Suppressor macrophage (primary cell): ENCODE results near the gene PIK3R4.
A peak's percentile ranks its signal among the peaks of the same experiment; 100 is the strongest.

Experiments used
- DNase-seq, 4 experiments: peaks; one replicate each; pipeline ENCODE4 v3.0.0-alpha.2; 2020 to 2022
- total RNA-seq, 17 experiments: gene quantifications; one replicate each; lab custom pipeline; 2026; ENCODE audit warnings: mixed read lengths in 6 of 17, inconsistent platforms in 3 of 17; lab: John Stamatoyannopoulos, UW

PIK3R4 gene
- total RNA-seq: 15.8 to 61.0 (median 47.6) reads per million in 17 experiments

DNA sequence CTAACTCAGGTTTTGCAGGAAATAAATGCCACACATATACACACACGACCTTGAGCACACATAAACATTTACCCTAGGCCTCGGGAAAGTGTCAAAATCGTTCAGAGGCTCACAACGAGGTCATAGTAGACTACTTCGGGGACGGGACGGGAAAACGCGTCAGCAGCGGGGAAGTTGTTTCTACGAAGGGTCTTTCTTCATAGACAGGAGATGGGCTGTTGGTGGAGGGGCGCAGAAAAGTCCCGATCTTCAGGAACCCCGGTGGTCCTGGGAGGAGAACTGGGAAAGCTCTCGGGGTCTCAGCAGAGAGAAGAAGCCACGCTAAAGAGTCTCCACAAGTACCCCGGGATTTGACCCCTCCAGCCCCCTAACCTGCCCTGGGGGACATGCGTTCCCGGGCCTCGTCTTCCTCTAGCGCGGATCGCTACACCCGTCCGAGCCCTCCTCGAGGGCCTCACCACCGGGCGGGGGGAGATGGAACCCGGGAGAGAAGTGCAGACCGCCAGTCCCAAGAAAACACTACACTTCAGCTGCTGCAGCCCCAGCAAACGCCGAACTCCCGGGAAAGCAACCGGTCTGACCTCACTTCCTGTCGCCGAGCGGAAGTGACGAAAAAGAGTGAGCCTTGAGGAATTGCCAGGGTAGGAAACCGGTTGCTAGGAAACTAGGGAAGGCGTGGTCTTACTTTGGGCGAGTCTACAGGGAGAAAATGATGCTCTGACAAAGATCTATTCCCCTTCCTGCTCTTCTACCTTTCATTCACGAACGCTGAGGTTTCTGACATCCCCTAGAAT is at the start of gene PIK3R4:
Gene PIK3R4, minus strand, starts transcription at position 584 of the 794 bp plus-strand sequence. CDS start 1,611 bp downstream, outside the sequence.
- peak; percentile 96 to 99 (median 97) for DNase-seq

DNA sequence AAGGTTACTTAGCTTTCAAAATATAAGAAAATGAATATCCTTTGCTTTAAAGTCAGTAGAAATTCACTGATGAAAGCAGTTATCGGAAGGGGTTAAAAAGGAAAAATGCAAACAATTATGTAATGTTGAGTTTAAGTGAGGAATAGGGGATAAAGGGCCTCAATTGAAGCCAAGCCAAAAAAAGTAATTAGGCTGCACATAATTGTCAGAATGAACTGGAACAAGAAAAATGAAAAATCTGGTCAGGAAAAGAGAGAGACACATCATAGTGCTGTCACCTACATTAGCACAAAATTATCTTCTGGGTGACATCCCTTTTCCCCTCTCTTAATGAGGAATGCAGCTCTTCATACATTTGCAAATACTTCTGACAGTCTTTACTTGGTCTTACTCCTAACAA is 48.8 kb upstream of the PIK3R4 start:
- no peak for DNase-seq

DNA sequence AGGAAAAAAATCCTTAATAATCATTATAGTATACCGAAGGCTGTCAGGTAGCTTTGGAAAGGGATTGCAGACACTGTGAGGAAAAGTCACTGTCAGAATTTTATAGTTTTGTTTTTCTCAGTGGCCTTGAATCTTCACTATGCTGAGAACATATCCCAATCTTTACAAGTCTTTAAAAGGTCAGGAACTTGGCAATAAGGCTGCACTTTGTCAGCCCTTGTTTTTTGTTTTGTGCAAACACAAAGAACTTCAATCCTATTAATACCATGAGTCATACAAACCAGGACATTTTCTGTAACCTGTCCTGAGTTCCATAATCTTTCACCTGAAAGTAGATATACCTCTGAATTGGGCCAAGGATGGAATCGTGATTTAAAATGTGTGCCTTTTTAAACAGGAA is 45.6 kb upstream of the PIK3R4 start:
- no peak for DNase-seq

DNA sequence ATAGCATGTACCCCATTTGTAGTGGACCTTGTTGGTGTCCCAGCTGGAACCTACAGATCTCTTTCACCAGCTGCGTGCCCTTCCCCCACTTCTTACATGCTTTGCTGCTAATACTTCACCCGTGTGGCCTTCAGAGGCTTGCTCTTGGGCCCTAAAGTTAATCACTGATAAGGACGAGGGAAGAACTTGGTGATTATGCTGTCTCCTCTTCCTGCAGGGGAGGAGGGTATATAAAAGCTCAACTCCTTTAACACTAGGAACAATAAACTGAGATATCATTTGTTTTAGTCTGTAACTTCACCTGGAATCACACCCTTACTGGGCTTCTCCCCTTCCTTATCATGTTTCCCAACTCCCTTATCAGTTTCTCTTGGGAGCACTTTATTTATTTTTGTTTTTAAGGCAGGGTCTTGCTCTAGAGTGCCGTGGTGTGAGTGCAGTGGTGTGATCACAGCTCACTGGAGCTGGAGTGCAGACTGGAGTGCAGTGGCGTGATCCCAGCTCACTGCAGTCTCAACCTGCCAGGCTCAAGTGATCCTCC is 43.2 kb upstream of the PIK3R4 start:
- DNase-seq: no peak

DNA sequence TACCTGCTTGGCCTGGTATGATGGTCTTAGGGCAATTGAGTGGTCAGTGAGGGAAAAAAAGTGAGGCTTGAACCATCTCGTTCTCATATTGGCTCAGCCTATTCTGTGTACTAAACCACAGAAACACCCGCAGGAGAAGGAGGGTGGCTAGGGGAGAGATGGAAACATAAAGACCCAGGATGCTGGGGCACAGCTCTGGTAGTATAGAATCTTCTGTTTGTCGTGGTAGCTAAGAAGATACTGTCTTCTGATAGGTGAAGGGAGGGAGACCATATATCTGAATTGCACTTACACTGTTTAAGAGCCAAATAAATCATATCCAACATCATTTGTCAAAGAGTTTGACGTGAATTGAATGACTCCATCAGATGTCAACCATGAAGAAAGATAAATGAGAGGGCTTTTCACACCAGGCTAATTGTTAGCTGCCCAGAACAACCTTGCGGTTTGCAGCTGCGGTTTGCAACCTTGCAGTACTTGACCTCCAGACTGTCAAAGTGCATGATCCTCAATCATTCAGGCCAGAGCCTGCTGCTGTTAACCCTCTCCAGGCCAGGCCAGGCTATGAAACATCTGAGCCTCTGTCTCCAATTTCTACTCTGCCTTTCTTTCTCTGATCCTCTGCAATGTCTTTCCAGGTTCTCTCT is 40.9 kb upstream of the PIK3R4 start:
- no peak for DNase-seq

DNA sequence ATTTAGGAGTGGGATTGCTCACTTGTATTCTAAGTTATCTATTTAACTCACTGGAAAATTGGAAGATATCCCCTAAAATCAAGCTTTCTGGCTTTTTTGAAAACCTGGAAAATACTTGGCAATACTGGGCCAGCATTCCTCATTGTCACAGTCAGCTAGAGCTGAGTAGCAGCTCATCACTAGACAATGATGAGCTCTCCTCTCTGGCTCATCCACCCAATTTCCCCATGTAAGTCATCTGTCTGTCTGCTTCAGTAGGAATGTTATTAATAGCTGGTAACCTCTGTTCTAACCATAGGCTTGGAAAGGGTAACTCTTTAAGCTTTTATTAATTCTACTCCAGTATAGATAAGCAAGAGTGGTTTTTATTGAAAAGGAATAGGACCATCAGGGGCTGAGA is 39.7 kb upstream of the PIK3R4 start:
- DNase-seq: no peak

DNA sequence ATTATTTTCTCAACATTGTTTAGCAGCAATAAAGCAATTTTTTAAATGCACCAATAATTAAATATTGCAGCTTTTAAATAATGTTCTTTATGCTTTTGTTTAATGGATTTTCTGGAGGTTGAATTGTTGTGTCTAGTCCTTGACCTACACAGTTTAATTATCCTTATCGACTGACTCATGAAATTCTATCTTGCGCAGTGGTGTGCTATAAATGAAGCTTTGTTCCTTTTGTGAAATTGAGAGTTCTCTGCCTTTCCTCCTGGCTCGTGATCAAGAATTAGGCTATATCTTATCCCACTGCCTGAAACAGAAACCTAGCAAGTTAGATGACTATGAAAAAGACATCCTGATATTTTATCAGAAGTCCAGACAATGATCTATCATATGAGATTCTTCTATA is 37.0 kb upstream of the PIK3R4 start:
- no peak for DNase-seq

DNA sequence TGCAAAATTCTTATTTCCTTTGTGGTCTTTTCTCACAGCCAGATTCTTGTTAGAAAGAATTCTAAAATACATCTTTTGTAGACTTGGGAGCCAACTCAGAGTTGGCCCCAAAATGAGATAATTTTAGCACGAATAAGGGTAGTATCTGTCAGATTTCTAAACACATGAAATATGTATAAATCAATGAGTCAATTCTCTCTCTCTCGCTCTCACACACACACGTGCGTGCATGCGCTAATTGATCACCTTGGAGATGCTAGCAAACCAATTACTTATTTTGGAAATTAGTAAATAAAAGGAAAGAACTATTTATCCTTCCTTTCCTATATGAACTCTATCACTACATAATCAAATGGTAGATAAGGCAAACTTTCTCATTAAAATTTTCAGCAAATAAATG is 32.9 kb upstream of the PIK3R4 start:
- DNase-seq: no peak

DNA sequence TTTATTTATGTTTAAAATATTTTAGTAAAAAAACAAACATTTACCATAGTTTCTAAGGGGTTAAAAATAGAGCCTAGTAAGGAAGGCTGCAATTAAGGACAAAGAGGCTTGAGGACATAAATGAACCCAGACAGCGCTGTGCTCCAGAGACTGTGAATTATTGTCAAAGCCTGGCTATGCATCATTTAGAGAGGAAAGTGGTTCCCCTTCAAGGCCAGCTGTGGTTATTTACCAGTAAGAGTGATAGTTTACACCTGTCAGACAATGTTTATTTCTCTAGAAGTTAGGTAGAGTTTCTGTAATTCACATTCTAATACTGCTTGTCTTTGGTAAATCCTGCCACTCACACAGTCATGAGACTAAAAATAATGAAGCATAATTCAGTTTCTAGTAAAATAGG is 32.4 kb upstream of the PIK3R4 start:
- no peak for DNase-seq

DNA sequence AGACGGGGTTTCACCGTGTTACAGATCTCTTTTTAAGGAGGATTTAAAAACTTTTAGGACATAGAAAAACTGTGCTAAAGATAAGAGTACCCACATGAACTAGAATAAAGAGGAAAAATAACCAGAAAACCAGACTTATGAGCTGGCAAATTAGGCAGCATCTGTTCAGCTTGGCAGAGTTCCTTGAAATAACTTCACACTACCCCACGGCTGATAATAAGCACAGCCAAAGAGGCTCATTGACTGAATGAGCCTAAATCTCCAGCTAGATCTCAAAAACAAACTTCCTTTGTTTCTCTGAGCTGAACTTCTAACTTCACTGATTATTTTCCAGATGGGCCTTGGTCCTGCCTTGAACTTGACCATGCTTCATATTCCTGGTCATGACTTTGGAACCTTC is 26.7 kb upstream of the PIK3R4 start:
- no peak for DNase-seq

DNA sequence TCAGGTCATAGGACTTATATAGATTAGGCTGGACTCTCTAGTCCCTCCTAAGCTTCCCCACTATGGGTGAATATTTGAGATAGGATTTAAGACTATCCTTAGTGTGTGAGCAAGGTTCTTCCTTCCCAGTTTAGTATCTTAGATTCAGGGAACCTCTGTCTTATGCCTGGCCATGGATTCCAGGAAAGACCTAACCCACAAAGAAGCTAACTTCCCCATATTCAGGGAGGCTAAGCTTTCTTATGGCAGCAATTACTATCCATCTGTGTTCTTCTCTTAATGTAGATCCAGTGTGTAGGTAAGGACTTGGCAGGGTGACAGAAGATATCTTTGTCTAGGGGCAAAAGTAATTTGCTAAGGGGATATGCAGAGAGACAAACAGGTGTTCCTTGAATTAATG is 25.5 kb upstream of the PIK3R4 start:
- peak in 1 of 4 experiments; percentile 11 for DNase-seq

DNA sequence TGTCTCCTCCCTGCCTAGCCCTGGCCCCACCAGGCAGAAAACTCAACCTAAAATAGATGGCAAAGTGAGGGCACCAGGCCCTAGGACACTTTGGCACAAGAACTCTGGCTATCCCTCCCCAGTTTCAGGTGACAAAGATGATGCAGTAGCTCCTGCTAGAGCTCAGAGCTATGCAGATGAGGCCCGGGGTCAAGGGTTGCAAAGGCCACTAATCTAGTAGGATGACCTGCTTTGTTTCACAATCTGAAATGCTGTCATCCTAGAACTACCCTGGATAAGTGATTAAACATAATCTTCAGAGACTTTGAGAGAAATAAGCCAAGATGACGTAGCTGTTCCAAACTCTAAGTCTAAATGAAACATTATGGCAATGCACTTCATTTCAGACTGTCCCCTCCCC is 24.0 kb upstream of the PIK3R4 start:
- no peak for DNase-seq

DNA sequence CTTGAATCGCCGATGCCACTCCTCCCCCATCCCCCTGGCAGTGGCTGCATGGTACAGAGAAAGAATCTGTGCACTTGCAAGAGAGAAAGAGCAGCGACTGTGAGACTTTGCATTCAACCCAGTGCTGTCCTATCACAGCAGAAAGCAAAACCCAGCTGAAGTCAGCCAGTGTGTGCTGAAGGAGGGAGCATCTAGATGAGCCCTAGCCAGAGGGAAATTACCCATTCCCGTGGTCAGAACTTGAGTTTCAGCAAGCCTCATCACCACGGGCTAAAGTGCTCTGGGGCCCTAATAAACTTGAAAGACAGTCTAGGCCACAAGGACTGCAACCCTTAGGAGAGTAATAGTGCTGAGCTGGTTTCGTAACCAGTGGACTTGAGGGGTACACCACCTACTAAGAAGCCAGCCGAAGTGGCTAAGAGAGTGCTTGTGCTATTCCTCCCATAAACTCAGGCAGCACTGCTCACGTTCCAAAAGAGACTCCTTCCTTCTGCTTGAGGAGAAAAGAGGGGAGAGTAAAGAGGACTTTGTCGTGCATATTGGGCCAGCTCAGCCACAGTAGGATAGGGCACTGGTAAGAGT is 15.2 kb upstream of the PIK3R4 start:
- no peak for DNase-seq

DNA sequence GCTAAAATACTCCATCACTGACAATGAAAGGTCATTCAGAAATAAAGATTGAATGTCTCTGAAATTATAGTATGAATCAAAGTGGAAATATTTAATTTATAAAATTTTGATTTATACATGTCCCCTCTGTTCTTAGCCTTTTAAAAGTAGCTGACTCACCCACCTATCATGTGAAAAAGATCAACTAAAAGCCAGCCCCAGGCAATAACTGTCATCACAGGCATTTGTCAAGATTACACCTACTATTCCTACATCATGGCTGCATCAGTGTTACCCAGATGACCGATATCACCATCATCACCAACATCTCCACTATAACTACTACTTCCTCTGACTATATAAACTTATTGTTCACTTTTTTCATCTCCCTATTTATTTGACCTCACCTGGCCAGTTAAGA is 14.3 kb upstream of the PIK3R4 start:
- DNase-seq: no peak

DNA sequence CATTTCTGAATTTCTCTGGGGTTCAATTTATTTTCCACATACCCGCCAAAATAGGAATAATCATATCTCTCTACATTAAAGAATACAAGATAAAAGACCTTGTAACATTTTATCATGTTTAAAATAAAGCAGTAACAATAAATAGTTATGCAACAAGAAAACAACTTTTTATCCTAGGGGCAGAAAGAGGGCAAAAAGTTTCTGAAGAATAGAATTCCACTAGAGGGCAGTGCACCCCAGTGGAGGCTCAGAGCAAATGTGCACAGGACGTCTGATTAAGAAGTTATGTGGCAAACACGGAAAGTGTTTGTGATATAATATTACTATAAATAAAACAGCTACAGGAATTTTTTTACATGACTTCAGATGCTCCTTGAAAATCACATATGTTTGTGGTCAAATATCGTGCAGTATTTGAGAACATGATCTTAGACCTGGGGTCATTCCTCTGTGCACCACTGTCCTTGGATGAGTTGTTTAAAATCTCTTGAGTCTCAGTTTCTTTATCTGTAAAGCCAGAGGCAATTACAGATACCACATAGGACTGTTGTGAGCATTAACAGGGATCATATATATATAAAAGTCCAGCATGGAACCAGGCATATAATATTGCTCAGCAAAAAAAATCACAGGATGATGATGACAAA is 13.2 kb upstream of the PIK3R4 start:
- DNase-seq: peak; percentile 80 to 90 (median 84)

DNA sequence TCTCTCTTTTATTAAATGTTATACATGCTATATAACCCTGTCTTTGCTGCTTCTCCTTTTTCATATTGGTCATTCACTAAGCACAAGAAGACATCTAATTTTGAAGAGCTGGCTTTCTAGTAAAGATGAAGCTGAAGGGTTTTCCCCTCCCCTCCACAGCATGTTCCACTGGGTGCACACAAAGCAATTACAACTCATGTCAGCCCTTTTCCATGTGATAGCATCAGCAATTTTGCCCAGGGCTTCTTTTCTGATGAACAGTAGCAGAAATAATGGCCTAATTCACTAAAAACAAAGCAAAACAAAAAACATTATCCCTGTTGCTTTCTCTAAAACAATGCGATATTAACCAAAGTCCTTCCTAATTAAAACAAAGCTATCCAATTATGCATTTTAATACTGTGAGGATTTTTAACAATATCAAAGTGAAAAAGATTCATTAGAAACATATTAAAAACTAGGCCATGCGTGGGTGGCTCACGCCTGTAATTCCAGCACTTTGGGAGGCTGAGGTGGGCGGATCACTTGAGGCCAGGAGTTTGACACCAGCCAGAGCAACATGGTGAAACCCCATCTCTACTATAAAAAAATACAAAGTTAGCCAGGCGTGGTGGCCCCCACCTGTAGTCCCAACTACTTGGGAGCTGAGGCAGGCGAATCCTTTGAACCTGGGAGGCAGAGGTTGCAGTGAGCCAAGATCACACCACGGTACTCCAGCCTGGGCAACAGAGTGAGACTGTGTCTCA is 12.2 kb upstream of the PIK3R4 start:
- DNase-seq: peak; percentile 33 to 62 (median 53)

DNA sequence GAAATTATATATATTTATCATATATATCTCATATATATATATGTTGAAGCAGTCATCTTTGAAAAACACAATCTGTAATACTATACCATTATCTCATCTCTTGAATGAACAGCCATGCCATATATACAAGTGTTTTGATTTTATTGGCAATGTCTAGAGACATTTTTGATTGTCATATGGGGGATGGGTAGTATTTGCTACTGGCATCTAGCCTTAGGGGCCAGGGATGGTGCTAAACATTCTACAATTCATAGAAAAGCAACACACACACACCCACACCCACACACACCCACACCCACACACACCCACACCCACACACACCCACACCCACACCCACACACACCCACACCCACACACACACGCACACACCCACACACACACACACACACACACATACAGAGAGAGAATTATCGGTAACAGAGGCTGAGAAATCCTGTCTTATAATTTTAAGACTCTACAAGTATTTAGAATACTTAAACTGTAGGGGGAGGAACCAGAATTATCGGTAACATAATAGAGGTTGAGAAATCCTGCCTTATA is 11.1 kb upstream of the PIK3R4 start:
- no peak for DNase-seq

DNA sequence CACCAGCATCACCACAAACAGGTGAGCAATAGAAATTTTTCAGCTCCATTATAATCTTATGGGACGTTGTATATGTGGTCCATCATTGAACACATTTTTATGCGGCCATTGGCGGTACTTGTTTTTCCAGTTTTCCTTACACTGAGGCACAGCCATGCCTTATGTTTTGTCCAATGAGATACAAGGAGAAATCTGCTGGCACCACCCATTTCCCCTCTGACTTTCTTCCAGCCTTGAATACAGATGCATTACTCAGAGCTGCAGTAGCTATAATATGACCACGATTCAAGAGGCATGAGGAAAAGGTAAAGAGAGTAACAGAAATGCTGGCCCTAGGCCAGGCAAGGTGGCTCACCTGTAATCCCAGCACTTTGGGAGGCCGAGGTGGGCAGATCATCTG is 9.0 kb upstream of the PIK3R4 start:
- DNase-seq: no peak

DNA sequence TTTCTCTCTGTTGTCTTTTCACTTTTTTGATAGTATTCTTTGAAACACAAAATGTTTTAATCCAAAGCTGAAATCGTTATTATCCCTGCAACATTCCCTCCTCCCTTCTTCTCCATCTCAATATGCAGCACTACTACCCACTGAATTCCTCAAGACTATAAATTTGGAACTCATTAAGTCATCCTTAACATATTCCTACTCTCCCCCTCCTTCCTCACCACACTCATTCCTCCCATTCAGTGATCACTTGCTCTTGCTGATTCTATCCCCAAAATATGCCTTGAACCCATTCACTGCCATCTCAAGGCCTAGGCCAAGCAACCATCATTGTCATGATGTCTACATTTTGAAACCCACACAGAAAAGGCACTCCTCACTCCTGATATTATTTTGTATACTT is 2.4 kb upstream of the PIK3R4 start:
- DNase-seq: no peak

DNA sequence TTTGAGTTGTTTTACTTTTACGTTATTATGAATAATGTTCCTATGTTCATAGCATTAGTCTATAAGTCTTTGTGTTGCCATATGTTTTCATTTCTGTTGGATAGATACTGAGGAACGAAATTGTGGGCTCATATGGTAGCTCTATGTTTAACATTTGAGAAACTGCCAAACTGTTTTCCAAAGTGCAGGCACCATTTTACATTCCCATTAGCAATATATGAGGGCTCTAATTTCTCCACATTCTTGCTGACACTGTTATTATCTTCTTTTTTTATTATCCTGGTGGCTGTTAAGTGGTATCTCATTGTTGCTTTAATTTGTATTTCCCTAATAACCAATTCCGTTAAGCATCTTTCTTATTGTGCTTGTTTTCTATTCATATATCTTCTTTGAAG is 1.8 kb upstream of the PIK3R4 start:
- peak in 2 of 4 experiments; percentile 2 for DNase-seq

DNA sequence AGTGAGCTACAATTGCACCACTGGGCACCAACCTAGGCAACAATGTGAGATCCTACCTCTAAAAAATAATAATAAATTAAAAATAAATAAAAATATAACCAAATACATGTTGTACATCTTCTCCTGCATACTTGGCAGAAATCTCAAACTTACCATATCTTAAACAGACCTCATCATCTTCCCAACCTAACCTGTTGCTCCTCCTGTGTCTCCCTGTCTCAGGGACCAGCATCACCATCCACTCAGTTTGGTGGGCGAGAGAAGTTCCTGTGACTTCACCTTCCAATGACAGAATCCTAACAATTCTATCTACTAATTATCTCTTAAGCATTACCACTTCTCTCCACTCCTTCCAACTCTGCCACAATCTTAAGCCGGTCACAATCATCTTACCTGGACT is 3.3 kb downstream of the PIK3R4 start:
- no peak for DNase-seq
